ENCODE data around the gene THRSP. TPM values are rescaled to one million over a fixed set of nuclear protein-coding genes. Genes with fewer than 3 reads are reported as not detected.

Gene THRSP
- total and polyA plus RNA-seq, 10 of the 15 experiments (the other 5 are each of a cell fraction or from before 2014, with no cell fraction given) = 0.18 TPM; not detected in 9

DNA sequence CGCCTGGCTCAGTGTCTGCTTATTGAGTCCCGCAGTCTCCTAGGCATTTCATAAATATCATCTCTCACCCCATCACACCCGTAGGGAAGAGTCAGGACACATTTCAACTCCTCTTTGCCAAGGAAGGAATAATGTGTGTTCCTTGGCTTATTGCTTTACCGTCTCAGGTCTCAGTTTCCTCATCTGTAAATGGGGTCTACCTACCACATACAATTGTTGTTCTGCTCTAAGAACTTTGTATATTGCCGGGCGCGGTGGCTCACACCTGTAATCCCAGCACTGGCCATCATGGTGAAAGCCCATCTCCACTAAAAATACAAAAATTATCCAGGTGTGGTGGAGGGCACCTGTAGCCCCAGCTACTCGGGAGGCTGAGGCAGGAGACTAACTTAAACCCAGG lies 3.1 kb upstream of the THRSP start:
- no peak overlapping the region for H3K4me3 ChIP-seq
- SMC1A ChIA-PET (ENCODE audit: uncharacterized antibody, unreplicated experiment) = no interaction called here
- H3K4me1 ChIP-seq (ENCODE audit: control insufficient read depth, insufficient read depth, low read length) = no peaks in the 10 kb centered on the region
- ATAC-seq (no peak), DNase-seq (ENCODE audit: low read depth, low spot score) (no peak), FAIRE-seq (no peak)
- RAD21 ChIA-PET (ENCODE audit: unreplicated experiment) = no interaction called here
- H3K4me2 ChIP-seq (ENCODE audit: control insufficient read depth, insufficient read depth) = no peak overlapping the region
- no peak overlapping the region for H2AFZ ChIP-seq (ENCODE audit: control insufficient read depth, low read depth, low read length)
- no peaks in the 10 kb centered on the region for H3K36me3 ChIP-seq (ENCODE audit: control insufficient read depth in 2 of 2, insufficient read depth in 2 of 2, low read length in 1 of 2)
- POLR2A ChIA-PET = interaction anchor here (1.0 kb wide), 1 partner anchor 79 kb away, joined by 6 read pairs; the partner anchor contains the start of gene ALG8
- CTCF ChIA-PET = interaction anchor here (0.9 kb wide), 1 partner anchor 14 kb away, joined by 5 read pairs; no protein-coding TSS in a partner anchor
- H3K9me3 ChIP-seq (replicated peaks; ENCODE audit: control insufficient read depth, insufficient read depth, low read length) = no peaks in the 10 kb centered on the region
- H4K20me1 ChIP-seq (ENCODE audit: control insufficient read depth, insufficient read depth) = no peaks in the 10 kb centered on the region
- no peak overlapping the region for H3K9ac ChIP-seq (ENCODE audit: control insufficient read depth, insufficient read depth, low read length)
- BruUV-seq (replicated peaks) = no TSS peak
- no peaks in the 10 kb centered on the region for H3K27me3 ChIP-seq (replicated peaks in 1 of 2; ENCODE audit: control insufficient read depth in 2 of 2, insufficient read depth in 2 of 2, low read length in 1 of 2)
- H3K79me2 ChIP-seq (ENCODE audit: control insufficient read depth, insufficient read depth, low read length) = no peaks in the 10 kb centered on the region
- intact Hi-C loops (cut with micrococcal nuclease; ENCODE audit: unreplicated experiment) (no loop called here), in situ Hi-C loops (cut with MboI) (no loop called here)
- no peak overlapping the region for H3K27ac ChIP-seq (ENCODE audit: control insufficient read depth, insufficient read depth)
- 92% methylated on average over 8 of the region's 8 CpGs for WGBS (ENCODE audit: insufficient coverage, insufficient replicate concordance, low lambda C conversion rate, missing lambda C conversion rate)
- TF ChIP-seq SREBF1 (IDR thresholded peaks at IDR 0.05; ENCODE audit: low read length) (no peak), SREBF2 (IDR thresholded peaks at IDR 0.05; ENCODE audit: low read length) (no peak), CEBPB (IDR thresholded peaks at IDR 0.05; ENCODE audit: borderline replicate concordance in 1 of 2, low read depth in 2 of 2, low read length in 2 of 2) (no peak), TCF12 (IDR thresholded peaks at IDR 0.05; ENCODE audit: low read depth, low read length) (no peak)
- TF ChIP-seq, protein P1, sequence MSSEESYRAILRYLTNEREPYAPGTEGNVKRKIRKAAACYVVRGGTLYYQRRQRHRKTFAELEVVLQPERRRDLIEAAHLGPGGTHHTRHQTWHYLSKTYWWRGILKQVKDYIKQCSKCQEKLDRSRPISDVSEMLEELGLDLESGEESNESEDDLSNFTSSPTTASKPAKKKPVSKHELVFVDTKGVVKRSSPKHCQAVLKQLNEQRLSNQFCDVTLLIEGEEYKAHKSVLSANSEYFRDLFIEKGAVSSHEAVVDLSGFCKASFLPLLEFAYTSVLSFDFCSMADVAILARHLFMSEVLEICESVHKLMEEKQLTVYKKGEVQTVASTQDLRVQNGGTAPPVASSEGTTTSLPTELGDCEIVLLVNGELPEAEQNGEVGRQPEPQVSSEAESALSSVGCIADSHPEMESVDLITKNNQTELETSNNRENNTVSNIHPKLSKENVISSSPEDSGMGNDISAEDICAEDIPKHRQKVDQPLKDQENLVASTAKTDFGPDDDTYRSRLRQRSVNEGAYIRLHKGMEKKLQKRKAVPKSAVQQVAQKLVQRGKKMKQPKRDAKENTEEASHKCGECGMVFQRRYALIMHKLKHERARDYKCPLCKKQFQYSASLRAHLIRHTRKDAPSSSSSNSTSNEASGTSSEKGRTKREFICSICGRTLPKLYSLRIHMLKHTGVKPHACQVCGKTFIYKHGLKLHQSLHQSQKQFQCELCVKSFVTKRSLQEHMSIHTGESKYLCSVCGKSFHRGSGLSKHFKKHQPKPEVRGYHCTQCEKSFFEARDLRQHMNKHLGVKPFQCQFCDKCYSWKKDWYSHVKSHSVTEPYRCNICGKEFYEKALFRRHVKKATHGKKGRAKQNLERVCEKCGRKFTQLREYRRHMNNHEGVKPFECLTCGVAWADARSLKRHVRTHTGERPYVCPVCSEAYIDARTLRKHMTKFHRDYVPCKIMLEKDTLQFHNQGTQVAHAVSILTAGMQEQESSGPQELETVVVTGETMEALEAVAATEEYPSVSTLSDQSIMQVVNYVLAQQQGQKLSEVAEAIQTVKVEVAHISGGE (CRISPR knock-in tag; IDR thresholded peaks at IDR 0.05) = no peak

All from GM12878 (cell line).